ENCODE results near the gene ANO2.

- TF ChIP-seq, protein P1, sequence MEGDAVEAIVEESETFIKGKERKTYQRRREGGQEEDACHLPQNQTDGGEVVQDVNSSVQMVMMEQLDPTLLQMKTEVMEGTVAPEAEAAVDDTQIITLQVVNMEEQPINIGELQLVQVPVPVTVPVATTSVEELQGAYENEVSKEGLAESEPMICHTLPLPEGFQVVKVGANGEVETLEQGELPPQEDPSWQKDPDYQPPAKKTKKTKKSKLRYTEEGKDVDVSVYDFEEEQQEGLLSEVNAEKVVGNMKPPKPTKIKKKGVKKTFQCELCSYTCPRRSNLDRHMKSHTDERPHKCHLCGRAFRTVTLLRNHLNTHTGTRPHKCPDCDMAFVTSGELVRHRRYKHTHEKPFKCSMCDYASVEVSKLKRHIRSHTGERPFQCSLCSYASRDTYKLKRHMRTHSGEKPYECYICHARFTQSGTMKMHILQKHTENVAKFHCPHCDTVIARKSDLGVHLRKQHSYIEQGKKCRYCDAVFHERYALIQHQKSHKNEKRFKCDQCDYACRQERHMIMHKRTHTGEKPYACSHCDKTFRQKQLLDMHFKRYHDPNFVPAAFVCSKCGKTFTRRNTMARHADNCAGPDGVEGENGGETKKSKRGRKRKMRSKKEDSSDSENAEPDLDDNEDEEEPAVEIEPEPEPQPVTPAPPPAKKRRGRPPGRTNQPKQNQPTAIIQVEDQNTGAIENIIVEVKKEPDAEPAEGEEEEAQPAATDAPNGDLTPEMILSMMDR (conservative IDR thresholded peaks at IDR 0.05; ENCODE audit: low read depth, low read length): no peak
- TF ChIP-seq EZH2 (IDR thresholded peaks at IDR 0.05; ENCODE audit: low read length, unreplicated experiment): no peak
- no peak for TF ChIP-seq EZH2phosphoT487 (IDR thresholded peaks at IDR 0.05; ENCODE audit: borderline replicate concordance, low read length)
These were observed 148.2 kb downstream of the ANO2 start for GRCh38 chr12:5796959-5797225.
